GM10248 (cell line): Measurements from ENCODE around the gene BRD3.

Experiments
- CTCF ChIA-PET: fragments of 300-600 bp; sonication (Branson Sonifier 250); formaldehyde crosslinking; extraction: SDS; loops from one replicate; lab custom pipeline; 2021; ENCODE audit warnings: antibody characterized with exemption; lab: Yijun Ruan, JAX
- POLR2A ChIA-PET: fragments of 350-650 bp; sonication (Branson Sonifier 250); formaldehyde crosslinking; extraction: SDS; loops from one replicate; lab custom pipeline; 2020; ENCODE audit warnings: antibody characterized with exemption; lab: Yijun Ruan, JAX
- DNase-seq: peaks from one replicate; pipeline ENCODE4 v3.0.0; 2012; ENCODE audit errors: extremely low spot score
- TF ChIP-seq, protein P1 (sequence below): IDR thresholded peaks from 2 replicates; pipeline ENCODE4 v1.5.1; 2012; ENCODE audit warnings: mild to moderate bottlenecking, low read depth; ENCODE audit errors: extremely low read depth, missing control alignments, control extremely low read depth

The BRD3 gene

DNA sequence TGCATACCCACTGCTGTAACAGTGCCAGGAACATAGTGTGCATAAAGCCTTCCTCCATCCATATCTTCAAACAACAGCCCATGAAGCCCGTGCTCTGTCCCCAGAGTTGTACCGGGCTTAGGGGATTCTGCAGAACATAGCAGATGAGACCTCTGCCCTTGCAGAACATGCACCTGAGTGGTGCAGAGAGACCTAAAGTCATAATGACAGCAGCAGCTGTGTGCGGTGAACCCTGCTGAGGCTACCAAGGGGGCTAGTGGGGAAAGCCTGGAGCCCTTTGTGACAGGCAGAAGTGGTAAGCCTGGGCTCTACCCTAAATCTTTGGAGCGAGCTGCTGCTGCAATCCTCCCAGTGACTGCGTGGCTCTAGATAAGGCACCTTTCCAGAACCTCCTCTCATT lies 32.2 kb upstream of the BRD3 start:
- POLR2A ChIA-PET: no interaction called here
- CTCF ChIA-PET: interaction anchor here (1.2 to 1.4 kb wide), 2 partner anchors 10 to 36 kb away, joined by 3 to 5 read pairs; partner anchors contain the start of gene WDR5
- DNase-seq: no peak
- TF ChIP-seq, protein P1, sequence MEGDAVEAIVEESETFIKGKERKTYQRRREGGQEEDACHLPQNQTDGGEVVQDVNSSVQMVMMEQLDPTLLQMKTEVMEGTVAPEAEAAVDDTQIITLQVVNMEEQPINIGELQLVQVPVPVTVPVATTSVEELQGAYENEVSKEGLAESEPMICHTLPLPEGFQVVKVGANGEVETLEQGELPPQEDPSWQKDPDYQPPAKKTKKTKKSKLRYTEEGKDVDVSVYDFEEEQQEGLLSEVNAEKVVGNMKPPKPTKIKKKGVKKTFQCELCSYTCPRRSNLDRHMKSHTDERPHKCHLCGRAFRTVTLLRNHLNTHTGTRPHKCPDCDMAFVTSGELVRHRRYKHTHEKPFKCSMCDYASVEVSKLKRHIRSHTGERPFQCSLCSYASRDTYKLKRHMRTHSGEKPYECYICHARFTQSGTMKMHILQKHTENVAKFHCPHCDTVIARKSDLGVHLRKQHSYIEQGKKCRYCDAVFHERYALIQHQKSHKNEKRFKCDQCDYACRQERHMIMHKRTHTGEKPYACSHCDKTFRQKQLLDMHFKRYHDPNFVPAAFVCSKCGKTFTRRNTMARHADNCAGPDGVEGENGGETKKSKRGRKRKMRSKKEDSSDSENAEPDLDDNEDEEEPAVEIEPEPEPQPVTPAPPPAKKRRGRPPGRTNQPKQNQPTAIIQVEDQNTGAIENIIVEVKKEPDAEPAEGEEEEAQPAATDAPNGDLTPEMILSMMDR: no peak

DNA sequence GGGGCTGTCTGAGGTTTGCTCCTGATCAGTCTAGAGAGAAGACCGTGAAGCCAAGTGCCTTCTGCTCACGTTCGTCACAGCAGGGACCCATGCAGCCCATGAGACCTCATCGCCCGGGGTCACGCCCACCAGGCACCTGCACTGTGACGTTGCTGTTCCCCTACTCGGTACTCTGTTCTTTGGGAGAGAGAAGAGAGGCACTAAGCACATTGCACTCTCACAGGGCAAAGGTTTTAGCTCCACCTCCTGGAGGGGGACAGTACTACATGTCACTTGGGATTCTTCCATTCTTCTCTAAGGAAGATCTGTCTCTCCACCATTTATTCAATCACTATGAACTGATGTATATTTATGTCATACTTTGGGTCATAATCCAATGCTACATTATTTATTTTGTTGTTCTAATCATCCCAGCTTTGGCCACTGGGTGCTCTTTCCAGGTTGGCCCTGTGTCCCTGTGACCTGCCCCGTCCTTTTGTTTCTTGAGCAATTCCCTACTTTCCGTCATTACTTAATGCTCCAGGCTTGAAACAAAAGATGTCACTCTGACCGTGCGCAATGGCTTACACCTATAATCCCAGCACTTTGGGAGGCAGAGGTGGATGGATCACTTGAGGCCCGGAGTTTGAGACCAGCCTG lies 31.4 kb upstream of the BRD3 start:
- ChIA-PET POLR2A (no interaction called here), CTCF (interaction anchor here (0.8 to 2.3 kb wide), 15 partner anchors 10 to 565 kb away, joined by 3 to 21 read pairs (median 4); partner anchors contain the start of gene WDR5)
- TF ChIP-seq, protein P1: peak; percentile 64
- DNase-seq: peak; percentile 75

DNA sequence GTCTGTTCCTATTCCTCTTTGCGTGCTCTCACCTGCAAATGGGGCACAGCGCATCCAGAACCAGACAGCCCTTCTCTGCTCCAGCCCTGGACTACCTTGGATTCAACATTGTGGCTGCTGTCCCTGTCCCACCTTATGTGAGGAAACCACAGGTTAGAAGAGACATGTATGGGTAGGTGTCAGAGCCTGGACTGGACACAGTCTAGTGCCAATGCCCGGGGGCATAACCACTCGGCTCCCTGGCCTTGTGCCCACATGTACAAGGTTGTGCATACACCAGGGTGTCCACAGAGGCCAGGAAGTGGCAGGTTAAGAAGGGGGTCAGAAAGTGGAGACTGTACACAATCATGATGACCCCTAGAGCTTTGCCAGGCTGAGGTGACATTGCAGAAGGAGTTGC lies 22.1 kb upstream of the BRD3 start:
- DNase-seq: no peak
- POLR2A ChIA-PET: no interaction called here
- TF ChIP-seq, protein P1: no peak
- CTCF ChIA-PET: interaction anchor here (1.0 to 4.1 kb wide), 2 partner anchors 9 to 10 kb away, joined by 3 to 21 read pairs; no protein-coding TSS in a partner anchor

DNA sequence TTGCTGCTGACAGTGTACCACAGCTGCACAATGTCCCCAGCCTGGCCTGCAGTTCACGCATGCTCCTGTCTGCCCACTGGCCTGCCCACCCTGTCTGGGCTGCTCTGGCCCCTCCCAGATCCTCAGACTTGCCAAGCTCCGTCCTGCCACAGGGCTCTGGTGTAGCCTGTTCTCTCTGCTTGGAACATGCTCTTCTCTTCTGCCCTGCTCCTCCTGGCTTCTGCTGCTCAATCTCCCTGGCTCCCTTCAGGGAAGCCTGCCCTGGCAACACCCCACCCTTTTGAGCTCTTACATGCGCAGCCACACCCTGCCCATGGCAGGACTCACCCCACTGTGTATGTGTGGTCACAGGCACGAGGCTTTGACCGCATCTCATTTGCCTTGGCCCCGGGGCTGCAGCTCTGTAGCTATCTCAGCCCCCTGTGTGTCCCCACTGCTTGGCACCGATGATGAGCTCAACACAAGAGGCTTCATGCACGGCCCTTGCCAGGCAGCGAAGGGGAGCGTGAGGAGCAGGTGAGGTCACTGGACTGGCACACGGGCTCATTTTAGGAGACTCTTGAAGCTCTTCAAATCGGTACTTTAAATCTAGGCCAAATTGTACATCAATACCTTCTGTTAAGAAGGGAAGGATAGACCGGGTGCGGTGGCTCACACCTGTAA lies 20.4 kb upstream of the BRD3 start:
- ChIA-PET POLR2A (no interaction called here), CTCF (interaction anchor here (0.8 to 4.1 kb wide), 2 partner anchors 10 to 18 kb away, joined by 3 to 21 read pairs; no protein-coding TSS in a partner anchor)
- TF ChIP-seq, protein P1: no peak
- no peak for DNase-seq

DNA sequence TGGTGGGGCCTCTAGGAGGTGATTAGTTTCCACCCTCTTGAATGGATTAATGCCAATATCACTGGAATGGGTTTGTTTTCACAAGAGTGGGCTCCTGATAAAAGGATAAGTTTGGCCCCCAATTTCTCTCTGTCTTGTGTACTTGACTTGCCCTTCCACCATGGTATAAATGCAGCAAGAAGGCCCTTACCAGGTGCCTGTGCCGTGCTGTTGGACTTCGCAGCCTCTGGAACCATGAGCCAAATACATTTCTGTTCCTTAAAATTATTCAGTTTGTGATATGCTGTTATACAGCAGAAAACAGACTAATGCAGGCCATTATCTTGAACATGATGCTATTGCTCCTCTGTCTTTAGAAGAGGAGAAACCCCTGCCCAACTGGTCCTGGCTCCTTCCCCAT lies 17.8 kb upstream of the BRD3 start:
- TF ChIP-seq, protein P1: no peak
- DNase-seq: no peak
- CTCF ChIA-PET: no interaction called here
- POLR2A ChIA-PET: no interaction called here

DNA sequence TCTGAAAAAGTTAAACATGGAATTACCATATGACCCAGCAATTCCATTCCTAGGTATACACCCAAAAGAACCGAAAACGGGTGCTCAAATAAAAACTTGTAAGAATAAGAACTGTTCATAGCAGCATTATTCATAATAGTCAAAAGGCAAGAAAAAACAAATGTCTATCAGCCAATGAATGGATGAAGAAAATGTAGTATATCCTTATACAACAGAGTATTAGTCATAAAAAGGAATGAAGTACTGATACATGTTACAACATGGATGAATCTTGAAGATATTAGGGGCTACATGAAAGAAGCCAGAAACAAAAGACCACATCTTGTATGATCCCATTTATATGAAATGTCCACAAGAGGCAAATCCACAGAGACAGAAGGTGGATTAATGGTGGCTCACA lies 15.6 kb upstream of the BRD3 start:
- TF ChIP-seq, protein P1: no peak
- ChIA-PET CTCF (no interaction called here), POLR2A (no interaction called here)
- DNase-seq: no peak
